Measurements from ENCODE around the gene TLX1.

TLX1 gene

GRCh38 chr10:101183458-101184183, 52.5 kb downstream of the TLX1 start:
- TF ChIP-seq EP300 (IDR thresholded peaks at IDR 0.05; ENCODE audit: borderline replicate concordance) (no peak), MAX (IDR thresholded peaks at IDR 0.05) (no peak), REST (IDR thresholded peaks at IDR 0.05; ENCODE audit: low read depth) (no peak), TEAD4 (IDR thresholded peaks at IDR 0.05) (no peak), TCF12 (IDR thresholded peaks at IDR 0.05; ENCODE audit: low read depth) (no peak), CREB1 (IDR thresholded peaks at IDR 0.05; ENCODE audit: low read depth) (no peak), NFIC (IDR thresholded peaks at IDR 0.05) (no peak), USF1 (IDR thresholded peaks at IDR 0.05) (no peak), FOXM1 (IDR thresholded peaks at IDR 0.05; ENCODE audit: borderline replicate concordance, low read depth) (no peak), EGR1 (IDR thresholded peaks at IDR 0.05) (no peak), ZBTB7A (IDR thresholded peaks at IDR 0.05; ENCODE audit: low read depth) (no peak), CEBPB (IDR thresholded peaks at IDR 0.05) (no peak)

Data from Ishikawa (cell line).